ENCODE data around the gene ATP13A1.
"Not testable (repeated sequence)": the region's sequence is repeated elsewhere in the genome, so short reads cannot be mapped to it uniquely, and the experiment has no call there.

GRCh38 chr19:19606686-19607085 is 56.8 kb downstream of the ATP13A1 start:
- not testable (repeated sequence) for TF ChIP-seq POLR2A, CTCF, EP300 (IDR thresholded peaks at IDR 0.05)
